ENCODE measurements around the gene FBXL22. TPM values are rescaled to one million over a fixed set of nuclear protein-coding genes. Genes with fewer than 3 reads are reported as not detected.

FBXL22 gene
- total and polyA plus RNA-seq, 2 of the 8 experiments (the other 6 are each of a cell fraction or from before 2014, with no cell fraction given) = 0.09 to 0.47 TPM

DNA sequence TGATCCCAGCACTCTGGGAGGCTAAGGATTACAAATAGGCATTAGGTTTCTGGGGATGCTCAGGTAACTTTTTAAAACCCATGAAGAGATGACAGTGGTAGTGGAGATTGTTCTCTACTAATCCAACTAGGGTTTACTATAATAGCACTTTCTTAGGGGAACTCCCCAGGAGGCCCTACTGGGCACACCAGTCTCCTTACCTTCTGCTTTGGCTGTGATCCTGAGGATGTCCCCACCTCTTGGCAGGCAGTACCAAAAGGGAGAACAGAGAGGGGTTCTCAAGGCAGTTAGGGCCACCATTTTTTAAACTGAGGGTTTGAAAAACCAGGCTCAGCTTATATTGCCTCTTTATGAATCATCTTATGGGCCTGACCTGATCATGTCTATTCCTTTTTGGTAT, 15.0 kb upstream of the FBXL22 start:
- H3K4ac ChIP-seq (replicated peaks; ENCODE audit: insufficient read length, low read depth, low read length) = no peak overlapping the region
- no peak overlapping the region for H2AFZ ChIP-seq (ENCODE audit: low read length)
- no peak overlapping the region for H4K91ac ChIP-seq (replicated peaks; ENCODE audit: insufficient read length, low read length)
- no peak overlapping the region for H4K8ac ChIP-seq (ENCODE audit: extremely low read depth, insufficient read depth, low read length)
- no peaks in the 10 kb centered on the region for H3K4me1 ChIP-seq (replicated peaks in 1 of 4; ENCODE audit: control insufficient read depth in 3 of 4, insufficient read depth in 4 of 4, low read length in 3 of 4)
- no peak for FAIRE-seq
- H3K79me2 ChIP-seq (ENCODE audit: control insufficient read depth in 1 of 2, insufficient read depth in 2 of 2, low read length in 2 of 2) = no peaks in the 10 kb centered on the region
- no peak overlapping the region for H2BK120ac ChIP-seq (replicated peaks; ENCODE audit: low read depth, low read length)
- no peak overlapping the region for H2BK20ac ChIP-seq (ENCODE audit: low read length)
- no peak overlapping the region for H3K27ac ChIP-seq (ENCODE audit: low read depth, low read length)
- H3K4me2 ChIP-seq (ENCODE audit: insufficient read depth in 1 of 2, low read depth in 2 of 2, low read length in 2 of 2) = no peak overlapping the region
- H3K23me2 ChIP-seq (ENCODE audit: low read depth, low read length) = no peaks in the 10 kb centered on the region
- no peak overlapping the region for H2AK5ac ChIP-seq (ENCODE audit: low read depth, low read length)
- ChIA-PET POLR2A (ENCODE audit: partially characterized antibody) (no interaction called here), CTCF (ENCODE audit: partially characterized antibody) (interaction anchor here (1.1 to 1.3 kb wide), 3 partner anchors 10 to 17 kb away, joined by 3 to 4 read pairs (median 3); no protein-coding TSS in a partner anchor)
- H3K56ac ChIP-seq (replicated peaks; ENCODE audit: insufficient read length, low read depth, low read length) = no peak overlapping the region
- H3K27me3 ChIP-seq (replicated peaks in 1 of 4; ENCODE audit: control insufficient read depth in 3 of 4, extremely low read depth in 1 of 4, insufficient read depth in 3 of 4, low read length in 3 of 4) = no peaks in the 10 kb centered on the region
- no peak for DNase-seq (ENCODE audit: low read depth in 1 of 2, low spot score in 2 of 2)
- H2BK5ac ChIP-seq (ENCODE audit: low read depth, low read length) = no peak overlapping the region
- TF ChIP-seq SUZ12 (IDR thresholded peaks at IDR 0.05; ENCODE audit: low read length) = no peak
- TF ChIP-seq HDAC6 (IDR thresholded peaks at IDR 0.05; ENCODE audit: low read depth, low read length) = no peak
- no peak for TF ChIP-seq CHD2 (IDR thresholded peaks at IDR 0.05; ENCODE audit: low read length)
- TF ChIP-seq KDM4A (IDR thresholded peaks at IDR 0.05; ENCODE audit: low read depth, low read length, severe bottlenecking) = no peak
- TF ChIP-seq, protein P1, sequence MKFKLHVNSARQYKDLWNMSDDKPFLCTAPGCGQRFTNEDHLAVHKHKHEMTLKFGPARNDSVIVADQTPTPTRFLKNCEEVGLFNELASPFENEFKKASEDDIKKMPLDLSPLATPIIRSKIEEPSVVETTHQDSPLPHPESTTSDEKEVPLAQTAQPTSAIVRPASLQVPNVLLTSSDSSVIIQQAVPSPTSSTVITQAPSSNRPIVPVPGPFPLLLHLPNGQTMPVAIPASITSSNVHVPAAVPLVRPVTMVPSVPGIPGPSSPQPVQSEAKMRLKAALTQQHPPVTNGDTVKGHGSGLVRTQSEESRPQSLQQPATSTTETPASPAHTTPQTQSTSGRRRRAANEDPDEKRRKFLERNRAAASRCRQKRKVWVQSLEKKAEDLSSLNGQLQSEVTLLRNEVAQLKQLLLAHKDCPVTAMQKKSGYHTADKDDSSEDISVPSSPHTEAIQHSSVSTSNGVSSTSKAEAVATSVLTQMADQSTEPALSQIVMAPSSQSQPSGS (IDR thresholded peaks at IDR 0.05; ENCODE audit: low read length) = no peak
- no peak for TF ChIP-seq RNF2 (IDR thresholded peaks at IDR 0.05; ENCODE audit: borderline replicate concordance, low read depth, low read length, missing control alignments, poor library complexity, severe bottlenecking)
- TF ChIP-seq TAF1 (IDR thresholded peaks at IDR 0.05; ENCODE audit: low read depth, low read length) = no peak
- TF ChIP-seq NRF1 (IDR thresholded peaks at IDR 0.05; ENCODE audit: low read depth, low read length) = no peak
- no peak for TF ChIP-seq GTF2F1 (IDR thresholded peaks at IDR 0.05; ENCODE audit: borderline replicate concordance, low read depth, low read length)
- TF ChIP-seq TEAD4 (IDR thresholded peaks at IDR 0.05; ENCODE audit: low read depth, low read length) = no peak
- H3K9me3 ChIP-seq (ENCODE audit: insufficient read depth in 2 of 2, low read depth in 1 of 2, low read length in 1 of 2) = no peaks in the 10 kb centered on the region
- no peak overlapping the region for H3K14ac ChIP-seq (ENCODE audit: insufficient read length)
- H3K79me1 ChIP-seq (ENCODE audit: low read depth, low read length) = no peaks in the 10 kb centered on the region
- H3K9ac ChIP-seq (replicated peaks in 1 of 4; ENCODE audit: extremely low read depth in 1 of 4, low read depth in 3 of 4, low read length in 3 of 4) = no peak overlapping the region
- no peak overlapping the region for H2BK15ac ChIP-seq (ENCODE audit: low read length)
- H2BK12ac ChIP-seq (ENCODE audit: low read depth, low read length) = no peak overlapping the region
- H4K20me1 ChIP-seq (replicated peaks in 1 of 2; ENCODE audit: control insufficient read depth in 1 of 2, insufficient read depth in 2 of 2, low read length in 2 of 2) = peaks cover 0 to 1% of the 10 kb centered on the region in 2 experiments
- no peaks in the 10 kb centered on the region for H3K36me3 ChIP-seq (ENCODE audit: control insufficient read depth in 2 of 4, insufficient read depth in 4 of 4, low read length in 3 of 4)
- no peak overlapping the region for H3K18ac ChIP-seq (ENCODE audit: extremely low read depth, low read length)
- H4K5ac ChIP-seq (ENCODE audit: insufficient read length, low read depth, low read length) = no peak overlapping the region
- no peak overlapping the region for H3K4me3 ChIP-seq (ENCODE audit: extremely low read depth in 1 of 4, insufficient read depth in 2 of 4, low read depth in 3 of 4, low read length in 4 of 4)
- H3K23ac ChIP-seq (ENCODE audit: insufficient read length) = no peak overlapping the region

Measured in H1 (cell line).